ENCODE data around the gene TIMM44. TPM values are rescaled to one million over a fixed set of nuclear protein-coding genes. Genes with fewer than 3 reads are reported as not detected.

The TIMM44 gene
- total RNA-seq (2021) (153 and 169 TPM in 2 replicates), Bru-seq, nascent RNA (percentile 71 among the genes with signal in this experiment), BruChase-seq, experiment 1, labeled RNA remaining after a 2-hour chase (percentile 80 among the genes with signal in this experiment), BruChase-seq, experiment 2, labeled RNA remaining after a 6-hour chase (percentile 85 among the genes with signal in this experiment)
- long read RNA-seq, transcript TIMM44-201 (13 exons, 2,075 nt) = major isoform, 218 of 280 reads
- long read RNA-seq, transcript TIMM44-210 (1 exons, 2,227 nt) = minor isoform, 13 of 280 reads
- long read RNA-seq, partial matches to known transcripts = 19 of 280 reads
- long read RNA-seq, other reads (novel, unspliced or antisense) = 23 of 280 reads

DNA sequence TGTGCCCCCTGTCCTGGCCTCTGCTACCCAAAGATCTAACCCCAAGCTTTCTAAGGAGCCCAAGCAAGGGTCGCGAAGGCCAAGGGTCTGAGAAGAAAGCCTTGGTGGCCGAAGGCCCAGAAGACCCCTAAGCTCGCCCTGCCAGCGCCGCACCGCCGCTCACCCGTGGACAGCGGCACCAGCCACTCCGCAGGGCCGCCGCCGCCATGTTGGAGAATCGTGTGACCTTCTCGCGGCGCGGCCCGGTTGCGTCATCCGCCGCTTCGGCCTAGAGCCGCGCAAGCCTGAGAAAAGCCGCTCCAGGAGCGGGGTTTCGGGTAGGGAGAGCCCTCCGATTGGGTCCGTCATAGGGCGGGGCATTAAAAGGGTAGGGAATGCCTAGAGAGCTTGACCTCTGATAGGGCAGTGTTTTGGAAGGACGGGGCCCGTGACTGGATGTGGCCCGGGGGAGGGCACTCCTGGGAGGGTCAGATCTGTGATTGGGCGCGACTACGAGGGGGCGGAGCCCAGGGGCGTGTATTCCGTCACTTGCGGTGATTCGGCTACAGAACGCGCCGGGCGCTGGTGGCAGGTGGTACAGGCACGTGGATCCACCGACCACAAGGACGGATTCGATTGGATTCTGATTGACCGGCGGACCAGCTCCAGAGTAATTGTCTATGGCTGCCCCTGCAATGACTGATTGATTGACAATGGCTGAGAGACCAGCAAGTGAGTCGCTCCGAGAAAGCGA lies at the start of gene TIMM44:
TIMM44 (minus strand) TSS at position 223 of the 733 bp plus-strand sequence; CDS start at position 208, 15 bp downstream.
- intact Hi-C loops (cut with micrococcal nuclease; ENCODE audit: unreplicated experiment) = loop anchor here (1.0 to 5.0 kb wide), 2 partner anchors 59 to 310 kb away; no protein-coding TSS in a partner anchor
- peak; percentile 100 for DNase-seq (ENCODE audit: low spot score)
- TF ChIP-seq, protein P1, sequence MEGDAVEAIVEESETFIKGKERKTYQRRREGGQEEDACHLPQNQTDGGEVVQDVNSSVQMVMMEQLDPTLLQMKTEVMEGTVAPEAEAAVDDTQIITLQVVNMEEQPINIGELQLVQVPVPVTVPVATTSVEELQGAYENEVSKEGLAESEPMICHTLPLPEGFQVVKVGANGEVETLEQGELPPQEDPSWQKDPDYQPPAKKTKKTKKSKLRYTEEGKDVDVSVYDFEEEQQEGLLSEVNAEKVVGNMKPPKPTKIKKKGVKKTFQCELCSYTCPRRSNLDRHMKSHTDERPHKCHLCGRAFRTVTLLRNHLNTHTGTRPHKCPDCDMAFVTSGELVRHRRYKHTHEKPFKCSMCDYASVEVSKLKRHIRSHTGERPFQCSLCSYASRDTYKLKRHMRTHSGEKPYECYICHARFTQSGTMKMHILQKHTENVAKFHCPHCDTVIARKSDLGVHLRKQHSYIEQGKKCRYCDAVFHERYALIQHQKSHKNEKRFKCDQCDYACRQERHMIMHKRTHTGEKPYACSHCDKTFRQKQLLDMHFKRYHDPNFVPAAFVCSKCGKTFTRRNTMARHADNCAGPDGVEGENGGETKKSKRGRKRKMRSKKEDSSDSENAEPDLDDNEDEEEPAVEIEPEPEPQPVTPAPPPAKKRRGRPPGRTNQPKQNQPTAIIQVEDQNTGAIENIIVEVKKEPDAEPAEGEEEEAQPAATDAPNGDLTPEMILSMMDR (conservative IDR thresholded peaks at IDR 0.05; ENCODE audit: low read depth, low read length) = no peak
- TF ChIP-seq EZH2 (IDR thresholded peaks at IDR 0.05; ENCODE audit: borderline replicate concordance, low read depth, low read length, poor library complexity, severe bottlenecking) = no peak
- no TSS peak for BruUV-seq (replicated peaks)
- Histone ChIP-seq H3K9me3 (ENCODE audit: low read depth, low read length, poor library complexity, severe bottlenecking) (no peaks in the 10 kb centered on the region), H3K36me3 (ENCODE audit: insufficient read depth, low read length, poor library complexity, severe bottlenecking) (peaks cover 20% of the 10 kb centered on the region), H3K27me3 (replicated peaks; ENCODE audit: insufficient read depth, low read depth, low read length, poor library complexity) (no peaks in the 10 kb centered on the region), H3K4me1 (ENCODE audit: insufficient read depth, low read length, poor library complexity, severe bottlenecking) (peaks cover 3% of the 10 kb centered on the region), H3K4me3 (ENCODE audit: low read depth, low read length, poor library complexity, severe bottlenecking) (peak within 1 kb of the TSS; percentile 94), H3K27ac (ENCODE audit: low read depth, low read length, poor library complexity, severe bottlenecking) (peak within 1 kb of the TSS; percentile 99)
- CTCF ChIA-PET = interaction anchor here (0.5 to 1.8 kb wide), 8 partner anchors 15 to 583 kb away, joined by 3 to 10 read pairs (median 6); partner anchors contain the start of gene SNAPC2
- POLR2A ChIA-PET (ENCODE audit: low non-redundant PET) = interaction anchor here (0.5 to 1.6 kb wide), 5 partner anchors 14 to 1923 kb away, joined by 3 to 6 read pairs (median 4); partner anchors contain the start of gene SNAPC2

DNA sequence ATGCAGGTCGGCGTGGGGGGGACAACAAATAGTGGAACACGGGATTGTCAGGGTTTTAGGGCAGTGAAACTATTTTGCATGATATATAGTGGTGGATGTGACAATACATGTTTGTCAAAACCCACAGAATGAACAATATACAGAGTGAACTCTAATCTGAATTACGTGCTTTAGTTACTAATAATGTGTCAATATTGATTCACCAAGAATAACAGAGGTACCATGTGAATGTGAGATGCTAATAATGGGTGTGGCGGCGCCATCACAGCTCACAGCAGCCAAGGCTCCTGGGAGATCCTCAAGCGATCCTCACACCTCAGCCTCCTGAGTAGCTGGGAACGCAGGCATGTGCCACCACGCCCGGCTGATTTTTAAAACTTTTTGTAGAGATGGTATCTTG lies 49.1 kb upstream of the TIMM44 start:
- peaks cover 41% of the 10 kb centered on the region for H3K36me3 ChIP-seq (ENCODE audit: insufficient read depth, low read length, poor library complexity, severe bottlenecking)
- no TSS peak for BruUV-seq (replicated peaks)
- ChIA-PET CTCF (no interaction called here), POLR2A (ENCODE audit: low non-redundant PET) (no interaction called here)
- H3K27ac ChIP-seq (ENCODE audit: low read depth, low read length, poor library complexity, severe bottlenecking) = no peak overlapping the region
- H3K27me3 ChIP-seq (replicated peaks; ENCODE audit: insufficient read depth, low read depth, low read length, poor library complexity) = no peaks in the 10 kb centered on the region
- TF ChIP-seq, protein P1 (conservative IDR thresholded peaks at IDR 0.05; ENCODE audit: low read depth, low read length) = no peak
- TF ChIP-seq EZH2 (IDR thresholded peaks at IDR 0.05; ENCODE audit: borderline replicate concordance, low read depth, low read length, poor library complexity, severe bottlenecking) = no peak
- no peaks in the 10 kb centered on the region for H3K4me1 ChIP-seq (ENCODE audit: insufficient read depth, low read length, poor library complexity, severe bottlenecking)
- H3K4me3 ChIP-seq (ENCODE audit: low read depth, low read length, poor library complexity, severe bottlenecking) = no peak overlapping the region
- no peaks in the 10 kb centered on the region for H3K9me3 ChIP-seq (ENCODE audit: low read depth, low read length, poor library complexity, severe bottlenecking)
- intact Hi-C loops (cut with micrococcal nuclease; ENCODE audit: unreplicated experiment) = no loop called here
- no peak for DNase-seq (ENCODE audit: low spot score)

DNA sequence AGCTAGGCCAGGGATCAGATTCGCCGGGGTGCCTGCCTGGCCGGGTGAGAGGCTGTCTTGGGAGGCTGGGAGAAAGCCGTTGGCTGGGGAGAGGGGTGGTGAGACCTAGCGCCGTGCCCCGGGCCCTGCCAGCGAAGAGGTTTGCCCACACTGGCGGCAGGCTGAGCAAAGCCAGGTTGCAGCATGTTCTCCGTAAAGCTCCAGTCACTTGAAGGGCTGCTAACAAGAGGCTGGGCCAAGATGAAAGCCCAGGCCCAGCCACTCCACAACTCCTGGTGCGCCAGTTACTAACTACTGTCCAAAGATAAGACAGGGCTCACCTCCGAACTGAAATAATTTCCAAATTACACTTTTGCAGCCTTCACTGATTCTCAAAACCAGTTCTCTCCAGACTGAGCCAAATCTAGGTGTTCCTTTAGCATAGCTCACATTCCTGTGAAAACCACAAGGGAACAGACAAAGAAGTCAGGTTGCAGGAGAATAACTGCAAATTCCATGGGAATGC lies 45.7 kb upstream of the TIMM44 start:
- Histone ChIP-seq H3K27me3 (replicated peaks; ENCODE audit: insufficient read depth, low read depth, low read length, poor library complexity) (no peaks in the 10 kb centered on the region), H3K27ac (ENCODE audit: low read depth, low read length, poor library complexity, severe bottlenecking) (no peak overlapping the region), H3K36me3 (ENCODE audit: insufficient read depth, low read length, poor library complexity, severe bottlenecking) (peaks cover 64% of the 10 kb centered on the region), H3K9me3 (ENCODE audit: low read depth, low read length, poor library complexity, severe bottlenecking) (no peaks in the 10 kb centered on the region), H3K4me1 (ENCODE audit: insufficient read depth, low read length, poor library complexity, severe bottlenecking) (no peaks in the 10 kb centered on the region), H3K4me3 (ENCODE audit: low read depth, low read length, poor library complexity, severe bottlenecking) (no peak overlapping the region)
- no peak for TF ChIP-seq EZH2 (IDR thresholded peaks at IDR 0.05; ENCODE audit: borderline replicate concordance, low read depth, low read length, poor library complexity, severe bottlenecking)
- TF ChIP-seq, protein P1 (conservative IDR thresholded peaks at IDR 0.05; ENCODE audit: low read depth, low read length) = no peak
- intact Hi-C loops (cut with micrococcal nuclease; ENCODE audit: unreplicated experiment) = no loop called here
- ChIA-PET POLR2A (ENCODE audit: low non-redundant PET) (no interaction called here), CTCF (no interaction called here)
- no peak for DNase-seq (ENCODE audit: low spot score)
- BruUV-seq (replicated peaks) = no TSS peak

All from A673 (cell line).